22Rv1 (cell line): ENCODE data around the gene RBM12.

Experiments used
- CTCF ChIP-seq: fragments of 450-650 bp; IDR thresholded peaks from 2 replicates; pipeline ENCODE4 v1.5.1; 2017; ENCODE audit warnings: mild to moderate bottlenecking
- ZFX ChIP-seq: fragments of 450-650 bp; IDR thresholded peaks from 2 replicates; pipeline ENCODE4 v1.6.1; 2017; ENCODE audit warnings: antibody characterized with exemption, borderline replicate concordance

- TF ChIP-seq CTCF (no peak), ZFX (no peak)
These were observed 17.3 kb upstream of the RBM12 start for GRCh38 chr20:35681960-35682359.
